Measurements from ENCODE around the gene FAM124B.

The FAM124B gene

DNA sequence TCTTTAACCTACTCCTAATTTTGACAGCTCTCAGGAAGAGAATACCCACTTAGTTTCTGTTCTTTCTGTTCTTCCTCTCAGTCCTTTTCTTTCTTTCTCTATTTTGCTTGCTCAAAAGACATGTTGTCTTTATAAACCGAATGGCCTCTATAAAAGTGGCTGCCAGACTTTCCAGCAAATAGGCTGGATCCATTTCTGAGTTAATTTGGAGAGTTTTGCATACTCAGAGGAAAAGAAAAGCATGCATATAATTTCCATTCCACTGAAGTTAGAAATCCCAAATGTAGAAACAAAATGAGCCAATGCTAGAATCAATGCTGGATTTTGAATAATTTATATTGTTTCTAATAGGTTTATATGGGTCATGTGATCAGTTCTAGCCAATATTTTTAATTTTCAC, 65.9 kb downstream of the FAM124B start:
- no peak for DNase-seq (ENCODE audit: low read depth, low spot score)

DNA sequence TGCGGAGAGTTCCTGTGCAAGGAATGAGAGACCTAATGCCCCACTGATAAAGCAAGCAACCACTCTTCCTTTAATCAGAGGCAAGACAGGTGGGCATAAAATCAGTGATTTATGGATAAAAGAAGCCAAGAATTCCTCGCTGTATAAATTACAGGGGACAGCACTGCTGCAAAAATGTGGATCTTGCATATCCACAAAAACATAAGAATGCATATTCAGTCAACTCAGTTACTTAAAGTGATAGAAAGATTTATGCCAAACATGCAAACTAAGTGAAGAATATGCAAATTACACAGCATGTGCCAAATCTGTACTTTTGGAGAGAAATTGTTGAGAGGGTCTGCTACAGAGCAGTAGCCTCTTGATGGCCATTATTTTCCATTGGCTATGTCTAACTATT, 67.2 kb downstream of the FAM124B start:
- no peak for DNase-seq (ENCODE audit: low read depth, low spot score)

DNA sequence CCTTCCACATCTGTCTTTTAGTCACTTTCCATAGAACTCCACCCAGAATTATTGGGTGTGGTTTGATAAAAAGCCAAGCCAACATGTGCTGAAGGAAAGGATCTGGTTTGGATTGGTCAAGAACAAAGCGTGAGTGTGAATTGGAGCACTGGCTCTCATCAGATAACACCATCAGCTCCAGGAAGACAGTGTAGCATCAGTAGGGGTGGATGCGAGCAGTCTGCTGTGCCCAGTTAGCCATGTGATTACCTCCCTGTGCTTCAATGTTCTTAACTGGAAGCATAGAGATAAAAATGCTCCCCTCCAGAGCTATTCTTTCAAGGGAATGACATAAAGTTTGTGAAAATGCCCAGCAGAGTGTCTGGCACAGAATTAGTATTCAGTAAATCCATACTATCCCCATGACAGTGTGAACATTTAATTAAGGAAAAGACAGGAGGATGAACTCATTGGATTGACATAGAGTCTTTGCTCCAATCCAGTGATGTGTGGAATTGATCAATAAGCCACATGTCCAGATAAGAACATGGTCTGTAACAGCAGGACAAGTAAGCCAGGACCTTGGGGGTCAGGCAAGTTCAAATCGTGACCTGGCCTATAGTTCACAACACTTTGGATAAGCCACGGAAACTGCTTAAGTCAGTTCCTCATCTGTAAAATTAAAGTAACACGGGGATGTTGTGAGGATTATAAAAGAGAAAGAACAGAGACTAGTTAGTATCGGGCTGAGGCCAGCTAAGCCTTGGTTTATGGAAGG, 68.0 kb downstream of the FAM124B start:
- no peak for DNase-seq (ENCODE audit: low read depth, low spot score)

DNA sequence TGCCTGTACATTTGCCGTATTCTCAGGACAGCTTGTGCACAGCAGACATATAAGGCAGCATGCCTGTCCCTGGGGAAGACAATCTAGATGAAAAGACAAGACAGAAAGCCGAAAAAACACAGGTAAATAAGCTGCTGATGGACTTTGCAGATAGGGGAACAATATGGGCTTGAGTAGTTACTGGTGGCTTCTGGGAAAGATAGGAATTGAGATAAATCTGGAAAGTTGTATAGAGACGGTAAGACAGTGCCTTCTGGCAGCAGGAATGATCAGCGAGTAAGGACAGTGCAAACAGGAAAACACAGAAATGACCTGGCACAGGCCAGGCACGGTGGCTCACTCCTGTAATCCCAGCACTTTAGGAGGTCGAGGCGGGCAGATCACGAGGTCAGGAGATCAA, 70.2 kb downstream of the FAM124B start:
- DNase-seq (ENCODE audit: low read depth, low spot score): no peak

DNA sequence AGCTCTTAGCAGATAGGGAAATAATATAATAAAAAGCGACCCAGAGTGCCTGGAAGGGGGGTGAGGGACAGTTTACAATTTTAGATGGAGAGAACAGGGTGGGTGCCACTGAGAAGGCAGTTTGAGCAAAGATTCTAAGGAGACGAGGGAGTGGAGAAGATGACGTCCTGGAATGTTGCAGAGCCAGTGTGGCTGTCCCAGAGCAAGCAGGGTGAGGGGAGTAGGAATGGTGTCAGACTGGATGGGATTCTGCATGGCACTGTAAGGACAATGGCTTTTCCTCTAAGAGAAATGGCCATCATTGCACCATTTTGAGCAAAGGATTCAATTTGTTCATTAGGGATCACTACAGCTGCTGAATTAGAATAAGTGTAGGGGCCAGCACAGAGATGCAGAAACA, 73.1 kb downstream of the FAM124B start:
- no peak for DNase-seq (ENCODE audit: low read depth, low spot score)

Data from activated naive CD8-positive, alpha-beta T cell treated with anti-CD3 and anti-CD28 coated beads, Interleukin-2, amount 50 U/mL, for 16 hours (primary cell).